HG03045 (cell line): ENCODE measurements around the gene IFNA10.
"Not testable (repeated sequence)": the region's sequence is repeated elsewhere in the genome, so short reads cannot be mapped to it uniquely, and the experiment has no call there.

ENCODE experiments used
- ATAC-seq: cut with Tn5 transposase; IDR thresholded peaks from one replicate; pipeline ENCODE4 v1.9.1; 2021; ENCODE audit warnings: mild to moderate bottlenecking, moderate library complexity; ENCODE audit not compliant: unreplicated experiment

The IFNA10 gene

GRCh38 chr9:21194867-21195776 lies 11.8 kb downstream of the IFNA10 start:
- peak; percentile 93 for ATAC-seq

GRCh38 chr9:21187487-21187886 lies 19.5 kb downstream of the IFNA10 start, which contains the start of gene IFNA4:
IFNA4 (minus strand) TSS chr9:21187587; CDS start chr9:21187531, 56 bp downstream.
- ATAC-seq, result not testable (repeated sequence)

- peak; percentile 88 for ATAC-seq
Measured at GRCh38 chr9:21182810-21183736, 23.9 kb downstream of the IFNA10 start.

GRCh38 chr9:21174671-21175070 lies 32.3 kb downstream of the IFNA10 start:
- no peak for ATAC-seq

GRCh38 chr9:21172156-21172555 lies 34.8 kb downstream of the IFNA10 start:
- no peak for ATAC-seq

GRCh38 chr9:21171351-21171750 lies 35.6 kb downstream of the IFNA10 start:
- no peak for ATAC-seq

- ATAC-seq, result not testable (repeated sequence)
Measured at GRCh38 chr9:21166560-21166959, 40.4 kb downstream of the IFNA10 start, which contains the start of gene IFNA21. IFNA21 (minus strand) TSS chr9:21166660; CDS start chr9:21166612, 48 bp downstream.

GRCh38 chr9:21165516-21165915 lies 41.4 kb downstream of the IFNA10 start:
- no peak for ATAC-seq

GRCh38 chr9:21160178-21160577 lies 46.8 kb downstream of the IFNA10 start:
- peak; percentile 57 for ATAC-seq
